Hematopoietic multipotent progenitor cell (in vitro differentiated cells): Measurements from ENCODE around the gene PEX11B. TPM values are rescaled to one million over a fixed set of nuclear protein-coding genes. Genes with fewer than 3 reads are reported as not detected.

ENCODE experiments used
- DNase-seq, 3 donors: peaks; one replicate each; pipeline ENCODE4 v3.0.0-alpha.2; 2011 to 2015; ENCODE audit warnings: low read depth in 2 of 3, low spot score in 2 of 3
- total RNA-seq: library from RNA; depleted of rRNA; stranded (reverse); fragments of >200 nt; gene quantifications from one replicate; pipeline ENCODE4 v1.2.3, GENCODE V29; 2012

Gene PEX11B
- total RNA-seq, 1 donor: 21.5 TPM

GRCh38 chr1:145878724-145879123, 39.8 kb downstream of the PEX11B start:
- DNase-seq: no peak

- no peak for DNase-seq
These were observed 40.5 kb downstream of the PEX11B start for GRCh38 chr1:145877923-145878486.

GRCh38 chr1:145874646-145875045, 43.9 kb downstream of the PEX11B start:
- DNase-seq: no peak

- peak in 2 of 3 donors; percentile 40 to 58 for DNase-seq
These were observed 46.3 kb downstream of the PEX11B start for GRCh38 chr1:145871994-145872924.

GRCh38 chr1:145868232-145868631, 50.3 kb downstream of the PEX11B start:
- no peak for DNase-seq

- no peak for DNase-seq
These were observed 55.1 kb downstream of the PEX11B start for GRCh38 chr1:145863282-145864018.

Other genes starting within 250 kb of the PEX11B start
- gene PDZK1, start 211.3 kb downstream of the PEX11B start, total RNA-seq: under 0.01 TPM
- gene CD160, start 199.2 kb downstream of the PEX11B start, total RNA-seq: not detected
- 9.2 TPM for gene RNF115, start 94.6 kb downstream of the PEX11B start, total RNA-seq
- gene POLR3C, start 94.5 kb downstream of the PEX11B start, total RNA-seq: 46.0 TPM
- 12.7 TPM for gene NUDT17, start 73.1 kb downstream of the PEX11B start, total RNA-seq
- gene PIAS3, start 59.6 kb downstream of the PEX11B start, total RNA-seq: 15.6 TPM
- 0.27 TPM for gene ANKRD35, start 32.9 kb downstream of the PEX11B start, total RNA-seq
- under 0.01 TPM for gene ITGA10, start 8.7 kb downstream of the PEX11B start, total RNA-seq
- 66.2 TPM for gene RBM8A, start 8.8 kb upstream of the PEX11B start, total RNA-seq
- gene LIX1L, start 39.3 kb upstream of the PEX11B start, total RNA-seq: 17.8 TPM
- 0.27 TPM for gene ANKRD34A, start 45.9 kb upstream of the PEX11B start, total RNA-seq
- 15.1 TPM for gene POLR3GL, start 46.0 kb upstream of the PEX11B start, total RNA-seq
- gene TXNIP, start 77.9 kb upstream of the PEX11B start, total RNA-seq: 485 TPM
- gene HJV, start 103.0 kb upstream of the PEX11B start, total RNA-seq: not detected
- 1.6 TPM for gene NBPF10, start 226.1 kb upstream of the PEX11B start, total RNA-seq